K562 (cell line): ENCODE measurements around the gene TFAP2B. TPM values are rescaled to one million over a fixed set of nuclear protein-coding genes. Genes with fewer than 3 reads are reported as not detected.

Source experiments
- ATAC-seq: fragments of 200-7000 bp; cut with Tn5 transposase; 3 replicates; pipeline ENCODE4 v1.9.1; 2020; ENCODE audit warnings: moderate library complexity
- BruUV-seq: library from RNA; stranded (reverse); fragments of 400-500 nt; replicated peaks from 2 replicates; lab custom pipeline; 2021; lab: Mats Ljungman, UMichigan
- CTCF ChIA-PET: fragments of 300-600 bp; formaldehyde crosslinking; extraction: SDS; loops from one replicate; lab custom pipeline; 2021; ENCODE audit warnings: low intra/inter-chr PET ratio; lab: Yijun Ruan, JAX
- POLR2A ChIA-PET: fragments of 300-600, 350-650 bp; sonication (Branson Sonifier 250); formaldehyde crosslinking; extraction: SDS; loops from one replicate; lab custom pipeline; 2021; ENCODE audit warnings: antibody characterized with exemption, inconsistent platforms; lab: Yijun Ruan, JAX
- DNase-seq, 4 experiments: peaks; one replicate each; pipeline versions ENCODE4 v3.0.0 to v3.0.0-alpha.2; 2011 to 2018; ENCODE audit warnings: low spot score in 3 of 4, mixed read lengths in 3 of 4; ENCODE audit errors: extremely low read depth in 1 of 4
- FAIRE-seq: peaks from 2 replicates; lab custom pipeline; 2011; peaks lifted over from hg19 to GRCh38; lab: Jason Lieb, UNC
- H2AFZ ChIP-seq: 2 replicates; pipeline ENCODE4 v1.6.0; 2011; ENCODE audit warnings: low read depth, low read length, control low read depth, inconsistent platforms
- H3K27ac ChIP-seq: fragments of 200-600 bp; 3 replicates; pipeline ENCODE4 v1.8.0; 2011; ENCODE audit warnings: low read depth, mild to moderate bottlenecking, control low read depth, inconsistent platforms, low read length, moderate library complexity, mixed read lengths; ENCODE audit errors: extremely low read depth
- H3K27me3 ChIP-seq, 2 experiments: fragments of 300-600 bp in 1 of 2; 2 replicates in 1 of 2; 3 replicates in 1 of 2; pipeline versions ENCODE4 v1.6.0 to v1.8.0; 2011; ENCODE audit warnings: inconsistent platforms in 2 of 2, low read length in 2 of 2, mild to moderate bottlenecking in 1 of 2, mixed read lengths in 1 of 2, moderate library complexity in 1 of 2; ENCODE audit not compliant: control insufficient read depth in 2 of 2, insufficient read depth in 2 of 2
- H3K36me3 ChIP-seq: fragments of 300-600 bp; 3 replicates; pipeline ENCODE4 v1.8.0; 2011; ENCODE audit warnings: mild to moderate bottlenecking, low read length, inconsistent platforms; ENCODE audit not compliant: control insufficient read depth, insufficient read depth
- H3K4me1 ChIP-seq, 2 experiments: fragments of 200-600 bp in 1 of 2; replicated peaks in 1 of 2; 2 replicates in 1 of 2; 3 replicates in 1 of 2; pipeline versions ENCODE4 v1.5.1 to v1.8.0; 2011; ENCODE audit warnings: inconsistent platforms in 2 of 2, low read length in 2 of 2, mild to moderate bottlenecking in 1 of 2, mixed read lengths in 1 of 2, moderate library complexity in 1 of 2; ENCODE audit not compliant: control insufficient read depth in 2 of 2, insufficient read depth in 2 of 2
- H3K4me2 ChIP-seq: 2 replicates; pipeline ENCODE4 v1.6.1; 2011; ENCODE audit warnings: low read length, control low read depth, inconsistent platforms, mixed read lengths; ENCODE audit not compliant: insufficient read depth
- H3K4me3 ChIP-seq: fragments of 200-600 bp; sonication (generic), shearing (Covaris generic); 2 replicates; pipeline ENCODE4 v1.5.1; 2016; ENCODE audit warnings: control low read depth, inconsistent platforms
- H3K79me2 ChIP-seq: fragments of 200-600 bp; 3 replicates; pipeline ENCODE4 v1.8.0; 2011; ENCODE audit warnings: low read length, inconsistent platforms; ENCODE audit not compliant: control insufficient read depth, insufficient read depth
- H3K9ac ChIP-seq, 2 experiments: 2 replicates each; pipeline versions ENCODE4 v1.6.0 to v1.6.1; 2011; ENCODE audit warnings: low read depth in 2 of 2, low read length in 2 of 2, control low read depth in 1 of 2, inconsistent platforms in 1 of 2, mild to moderate bottlenecking in 1 of 2, mixed read lengths in 1 of 2; ENCODE audit not compliant: insufficient read depth in 1 of 2
- H3K9me1 ChIP-seq: one replicate; pipeline ENCODE4 v1.6.0; 2011; ENCODE audit warnings: inconsistent platforms, mild to moderate bottlenecking, low read length, moderate library complexity; ENCODE audit not compliant: control insufficient read depth, insufficient read depth
- H3K9me3 ChIP-seq: replicated peaks from 2 replicates; pipeline ENCODE4 v1.5.1; 2011; ENCODE audit warnings: low read depth, low read length, inconsistent platforms; ENCODE audit not compliant: control insufficient read depth, insufficient read depth
- H4K20me1 ChIP-seq: replicated peaks from 2 replicates; pipeline ENCODE4 v1.6.1; 2011; ENCODE audit warnings: low read length, inconsistent platforms, mixed read lengths; ENCODE audit not compliant: control insufficient read depth, insufficient read depth
- CREBBP ChIP-seq: IDR thresholded peaks from one replicate; pipeline ENCODE4 v1.6.1; 2012; ENCODE audit warnings: low read depth, mild to moderate bottlenecking, control low read depth, inconsistent platforms, low read length
- EP400 ChIP-seq: fragments of 450-650 bp; IDR thresholded peaks from 2 replicates; pipeline ENCODE4 v1.6.1; 2017; ENCODE audit warnings: antibody characterized with exemption, mild to moderate bottlenecking, moderate library complexity
- FOS ChIP-seq: IDR thresholded peaks from 3 replicates; pipeline ENCODE4 v1.6.1; 2011; ENCODE audit not compliant: insufficient read length; ENCODE audit errors: extremely low read depth
- FOXJ3 ChIP-seq: sonication (generic); formaldehyde crosslinking; IDR thresholded peaks from 2 replicates; pipeline ENCODE4 v1.4.0; 2020; ENCODE audit warnings: mild to moderate bottlenecking, missing genetic modification reagents
- ID3 ChIP-seq, 2 experiments: fragments of 250-450 bp in 1 of 2; fragments of 450-650 bp in 1 of 2; sonication (Bioruptor Pico) in 1 of 2; IDR thresholded peaks; 2 replicates each; pipeline versions ENCODE4 v1.6.1 to v1.8.0; 2016 to 2021; ENCODE audit warnings: mild to moderate bottlenecking in 2 of 2, moderate library complexity in 2 of 2, missing compliant biosample characterization in 1 of 2, missing genetic modification characterization in 1 of 2
- JUND ChIP-seq, 2 experiments: IDR thresholded peaks; 2 replicates in 1 of 2; 3 replicates in 1 of 2; pipeline ENCODE4 v1.6.1; 2011; ENCODE audit warnings: borderline replicate concordance in 2 of 2, low read depth in 2 of 2, low read length in 2 of 2, improper control_type of control experiment in 1 of 2, missing biosample characterization in 1 of 2, missing genetic modification characterization in 1 of 2, missing genetic modification reagents in 1 of 2
- KAT2B ChIP-seq: IDR thresholded peaks from one replicate; pipeline ENCODE4 v1.6.1; 2012; ENCODE audit warnings: low read depth, mild to moderate bottlenecking, control low read depth, inconsistent platforms, low read length, moderate library complexity
- KLF1 ChIP-seq: fragments of 450-650 bp; IDR thresholded peaks from 2 replicates; pipeline ENCODE4 v1.6.1; 2016; ENCODE audit warnings: missing genetic modification characterization, missing compliant biosample characterization
- MAFK ChIP-seq: IDR thresholded peaks from 2 replicates; pipeline ENCODE4 v1.6.1; 2011; ENCODE audit warnings: low read length, improper control_type of control experiment
- NELFE ChIP-seq: IDR thresholded peaks from 2 replicates; pipeline ENCODE4 v1.6.1; 2011; ENCODE audit warnings: mild to moderate bottlenecking; ENCODE audit not compliant: insufficient read depth, insufficient read length
- RBFOX2 ChIP-seq: fragments of 200-400 bp; formaldehyde crosslinking; IDR thresholded peaks from 2 replicates; pipeline ENCODE4 v1.6.1; 2017; ENCODE audit warnings: low read depth, mild to moderate bottlenecking, low read length, moderate library complexity
- RUNX1 ChIP-seq: sonication (generic); IDR thresholded peaks from 2 replicates; pipeline ENCODE4 v1.6.1; 2016; ENCODE audit warnings: antibody characterized with exemption, low read depth
- SP1 ChIP-seq: sonication (generic); formaldehyde crosslinking; IDR thresholded peaks from 2 replicates; pipeline ENCODE4 v1.8.1; 2022; ENCODE audit warnings: mild to moderate bottlenecking, missing genetic modification reagents
- TCF7L2 ChIP-seq: fragments of 150-350 bp; IDR thresholded peaks from 2 replicates; pipeline ENCODE4 v1.6.1; 2016; ENCODE audit warnings: low read depth, mild to moderate bottlenecking, low read length, moderate library complexity
- ZNF134 ChIP-seq: fragments of 250-450 bp; sonication (Bioruptor Pico); conservative IDR thresholded peaks from 2 replicates; pipeline ENCODE4 v1.4.0; 2020
- ZNF217 ChIP-seq: sonication (generic); formaldehyde crosslinking; IDR thresholded peaks from 2 replicates; pipeline ENCODE4 v1.8.0; 2022; ENCODE audit warnings: mild to moderate bottlenecking, missing genetic modification reagents
- ZNF239 ChIP-seq: fragments of 250-450 bp; sonication (Bioruptor Pico); IDR thresholded peaks from 2 replicates; pipeline ENCODE4 v1.4.0; 2020; ENCODE audit warnings: mild to moderate bottlenecking
- ZNF282 ChIP-seq: sonication (generic); formaldehyde crosslinking; IDR thresholded peaks from 2 replicates; pipeline ENCODE4 v1.8.1; 2023; ENCODE audit warnings: missing genetic modification reagents
- ZNF311 ChIP-seq: fragments of 250-450 bp; sonication (Bioruptor Pico); IDR thresholded peaks from 2 replicates; pipeline ENCODE4 v1.4.0; 2020; ENCODE audit warnings: mild to moderate bottlenecking, moderate library complexity
- WGBS: fragments of 100-300 bp; shearing (Covaris generic); methylation state at CpG from one replicate; pipeline ENCODE4 v1.1.6; 2016; ENCODE audit warnings: low coverage, mixed read lengths; ENCODE audit not compliant: insufficient coverage; ENCODE audit errors: missing lambda C conversion rate; 5-methylcytosine and 5-hydroxymethylcytosine counted together
- in situ Hi-C: fragments of 300-500 bp; cut with MboI; formaldehyde crosslinking; loops from 4 replicates; pipeline ENCODE4 v1.15.0; 2018; ENCODE audit warnings: inconsistent platforms, mixed read lengths
- intact Hi-C: fragments of 100-400 bp; cut with micrococcal nuclease; formaldehyde crosslinking; loops from 2 replicates; pipeline ENCODE4 v1.14.2; 2022
- polyA plus RNA-seq, 8 experiments: library from polyadenylated mRNA; depleted of rRNA in 4 of 8; stranded (reverse) in 5 of 8; unstranded in 3 of 8; fragments of >200 nt; fragmentation: Nextera tagmentation in 2 of 8; fragmentation: Illumina TruSeq in 1 of 8; extraction: Ambion mirVana in 2 of 8; extraction: Trizol in 1 of 8; gene quantifications; 2 replicates each; pipeline versions ENCODE4 v1.2.1 to v1.2.3, GENCODE V29; 2011 to 2014; ENCODE audit warnings: inconsistent platforms in 1 of 8, missing spikeins in 1 of 8
- total RNA-seq, 7 experiments: library from RNA; depleted of rRNA in 6 of 7; stranded (reverse); fragments of >200 nt in 6 of 7; fragmentation: Illumina TruSeq in 2 of 7; extraction: Trizol in 2 of 7; gene quantifications; 2 replicates each; pipeline versions ENCODE4 v1.2.1 to v1.2.3, GENCODE V29; 2011 to 2021; ENCODE audit warnings: low replicate concordance in 1 of 7

The TFAP2B gene
- total and polyA plus RNA-seq, 9 of the 15 experiments (the other 6 are each of a cell fraction or from before 2014, with no cell fraction given) = not detected

GRCh38 chr6:50889935-50890334, 71.3 kb downstream of the TFAP2B start:
- in situ Hi-C loops = no loop called here
- Histone ChIP-seq H3K9ac (no peak overlapping the region), H3K27me3 (no peaks in the 10 kb centered on the region), H4K20me1 (no peaks in the 10 kb centered on the region), H3K9me3 (no peaks in the 10 kb centered on the region), H3K4me1 (no peaks in the 10 kb centered on the region), H3K36me3 (no peaks in the 10 kb centered on the region), H3K9me1 (no peaks in the 10 kb centered on the region), H2AFZ (peak overlapping the region; percentile 58), H3K4me3 (no peak overlapping the region), H3K4me2 (no peak overlapping the region; the same call in 1 of the 2 replicates), H3K27ac (no peak overlapping the region), H3K79me2 (no peaks in the 10 kb centered on the region)
- DNase-seq (no peak), ATAC-seq (peak; percentile 64; the same call in 2 of the 3 replicates), FAIRE-seq (no peak)
- POLR2A ChIA-PET = interaction anchor here (1.5 kb wide), 1 partner anchor 15 kb away, joined by 3 read pairs; no protein-coding TSS in a partner anchor
- no peak for TF ChIP-seq ZNF282 (CRISPR knock-in tag)
- no peak for TF ChIP-seq RBFOX2
- TF ChIP-seq RUNX1 = no peak
- TF ChIP-seq SP1 (CRISPR knock-in tag) = no peak
- no peak for TF ChIP-seq CREBBP
- TF ChIP-seq TCF7L2 = no peak
- no peak for TF ChIP-seq MAFK
- TF ChIP-seq ZNF217 = no peak
- no peak for TF ChIP-seq EP400
- no peak for TF ChIP-seq FOS
- TF ChIP-seq NELFE = no peak
- no peak for TF ChIP-seq ZNF239
- no peak for TF ChIP-seq ID3 (CRISPR knock-in tag; IDR thresholded peaks at IDR 0.05)
- no peak for TF ChIP-seq ID3 (tag; IDR thresholded peaks at IDR 0.05)
- TF ChIP-seq FOXJ3 (CRISPR knock-in tag) = no peak
- no peak for TF ChIP-seq JUND (IDR thresholded peaks at IDR 0.05; ENCODE audit: borderline replicate concordance, low read depth, low read length)
- TF ChIP-seq JUND (tag; IDR thresholded peaks at IDR 0.05; ENCODE audit: borderline replicate concordance, low read depth, low read length) = no peak
- TF ChIP-seq KLF1 (tag) = no peak
- TF ChIP-seq ZNF311 (CRISPR knock-in tag) = no peak
- no peak for TF ChIP-seq KAT2B
- no peak for TF ChIP-seq ZNF134
- CTCF ChIA-PET = no interaction called here
- WGBS = 21% methylated on average over 2 of the region's 2 CpGs
- intact Hi-C loops = no loop called here
- no TSS peak for BruUV-seq
